ENCODE measurements around the gene UACA. TPM values are rescaled to one million over a fixed set of nuclear protein-coding genes. Genes with fewer than 3 reads are reported as not detected.

The UACA gene
- total RNA-seq, 2 donors from 2014 or later, result 49.7 to 67.1 TPM

- no peaks in the 10 kb centered on the region for H3K27me3 ChIP-seq (ENCODE audit: control insufficient read depth, insufficient read depth, low read length, poor library complexity, severe bottlenecking)
- H3K9me3 ChIP-seq (ENCODE audit: control insufficient read depth, low read length), result no peaks in the 10 kb centered on the region
- DNase-seq, result no peak
- no peak overlapping the region for H3K9ac ChIP-seq (ENCODE audit: extremely low read depth, low read length, poor library complexity, severe bottlenecking)
- TF ChIP-seq CTCF (conservative IDR thresholded peaks at IDR 0.05), result no peak
- H3K27me3 Mint-ChIP-seq (ENCODE audit: insufficient read depth), result peaks cover 2% of the 10 kb centered on the region
- H3K4me3 ChIP-seq (ENCODE audit: low read length), result no peak overlapping the region
- H3K27ac Mint-ChIP-seq, result no peak overlapping the region
- no peaks in the 10 kb centered on the region for H3K36me3 Mint-ChIP-seq (ENCODE audit: low read depth)
- no peak overlapping the region for H3K4me3 Mint-ChIP-seq
- H3K36me3 ChIP-seq (ENCODE audit: control insufficient read depth, insufficient read depth, low read length), result no peaks in the 10 kb centered on the region
- H3K4me1 Mint-ChIP-seq, result peaks cover 13% of the 10 kb centered on the region
- H3K4me1 ChIP-seq (ENCODE audit: control insufficient read depth, insufficient read depth, low read length), result no peaks in the 10 kb centered on the region
- 55 to 74% methylated on average over 2 to 5 of the region's 5 CpGs for WGBS, 2 experiments (ENCODE audit: insufficient coverage in 1 of 2, insufficient read length in 1 of 2)
- peak overlapping the region; percentile 55 for H3K27ac ChIP-seq (ENCODE audit: low read depth, low read length)
- no peaks in the 10 kb centered on the region for H3K9me3 Mint-ChIP-seq
Measured at GRCh38 chr15:70608144-70608543, 155.2 kb downstream of the UACA start.

GRCh38 chr15:70605606-70606410 is 157.6 kb downstream of the UACA start:
- Histone ChIP-seq H3K36me3 (ENCODE audit: control insufficient read depth, insufficient read depth, low read length) (no peaks in the 10 kb centered on the region), H3K9ac (ENCODE audit: extremely low read depth, low read length, poor library complexity, severe bottlenecking) (no peak overlapping the region), H3K4me3 (ENCODE audit: low read length) (no peak overlapping the region), H3K4me1 (ENCODE audit: control insufficient read depth, insufficient read depth, low read length) (no peaks in the 10 kb centered on the region), H3K27ac (ENCODE audit: low read depth, low read length) (peak overlapping the region; percentile 14), H3K27me3 (ENCODE audit: control insufficient read depth, insufficient read depth, low read length, poor library complexity, severe bottlenecking) (no peaks in the 10 kb centered on the region), H3K9me3 (ENCODE audit: control insufficient read depth, low read length) (no peaks in the 10 kb centered on the region)
- Mint-ChIP-seq H3K4me1 (peaks cover 17% of the 10 kb centered on the region), H3K27ac (no peak overlapping the region), H3K27me3 (ENCODE audit: insufficient read depth) (peaks cover 2% of the 10 kb centered on the region), H3K4me3 (no peak overlapping the region), H3K36me3 (ENCODE audit: low read depth) (no peaks in the 10 kb centered on the region), H3K9me3 (no peaks in the 10 kb centered on the region)
- no peak for TF ChIP-seq CTCF (conservative IDR thresholded peaks at IDR 0.05)
- 78 to 100% methylated on average over 1 to 7 of the region's 7 CpGs for WGBS, 2 experiments (ENCODE audit: insufficient coverage in 1 of 2, insufficient read length in 1 of 2)
- DNase-seq, result no peak

- Mint-ChIP-seq H3K9me3 (peaks cover 3% of the 10 kb centered on the region), H3K4me3 (no peak overlapping the region), H3K27ac (no peak overlapping the region), H3K4me1 (peaks cover 17% of the 10 kb centered on the region), H3K27me3 (ENCODE audit: insufficient read depth) (peaks cover 2% of the 10 kb centered on the region), H3K36me3 (ENCODE audit: low read depth) (no peaks in the 10 kb centered on the region)
- Histone ChIP-seq H3K9ac (ENCODE audit: extremely low read depth, low read length, poor library complexity, severe bottlenecking) (no peak overlapping the region), H3K4me3 (ENCODE audit: low read length) (no peak overlapping the region), H3K27me3 (ENCODE audit: control insufficient read depth, insufficient read depth, low read length, poor library complexity, severe bottlenecking) (no peaks in the 10 kb centered on the region), H3K36me3 (ENCODE audit: control insufficient read depth, insufficient read depth, low read length) (no peaks in the 10 kb centered on the region), H3K27ac (ENCODE audit: low read depth, low read length) (no peak overlapping the region), H3K4me1 (ENCODE audit: control insufficient read depth, insufficient read depth, low read length) (no peaks in the 10 kb centered on the region), H3K9me3 (ENCODE audit: control insufficient read depth, low read length) (peaks cover 6% of the 10 kb centered on the region)
- TF ChIP-seq CTCF (conservative IDR thresholded peaks at IDR 0.05), result peak; percentile 51
- 61 to 74% methylated on average over 12 to 18 of the region's 18 CpGs for WGBS, 2 experiments (ENCODE audit: insufficient coverage in 1 of 2, insufficient read length in 1 of 2)
- peak; percentile 75 for DNase-seq
Measured at GRCh38 chr15:70604666-70605315, 158.6 kb downstream of the UACA start.

Other genes with a start within 250 kb of the UACA start
- gene LARP6, start 90.6 kb upstream of the UACA start, total RNA-seq, result 10 to 100 TPM; 24.0 to 24.9 TPM
- 1 to 10 TPM; 2.4 to 6.1 TPM for gene THAP10, start 128.9 kb upstream of the UACA start, total RNA-seq
- gene LRRC49, start 129.3 kb upstream of the UACA start, total RNA-seq, result 10 to 100 TPM in 1 of 2 donors, 1 to 10 TPM in 1; 6.6 to 10.7 TPM